Measurements from ENCODE around the gene NOD1. TPM values are rescaled to one million over a fixed set of nuclear protein-coding genes. Genes with fewer than 3 reads are reported as not detected.

Gene NOD1
- total RNA-seq, 2 experiments from 2014 or later: 9.2 to 11.8 TPM

- POLR2A ChIA-PET: no interaction called here
Observed at GRCh38 chr7:30472784-30473775, 5.5 kb downstream of the NOD1 start.

GRCh38 chr7:30472081-30472783, 6.4 kb downstream of the NOD1 start:
- POLR2A ChIA-PET: no interaction called here
- CTCF ChIA-PET: interaction anchor here (0.6 kb wide), 1 partner anchor 124 kb away, joined by 5 read pairs; no protein-coding TSS in a partner anchor

More at GRCh38 chr7:30472784-30473775, 5.5 kb downstream of the NOD1 start:
- CTCF ChIA-PET: no interaction called here

- ChIA-PET CTCF (no interaction called here), POLR2A (no interaction called here)
Observed at GRCh38 chr7:30471205-30471604, 7.4 kb downstream of the NOD1 start.

- POLR2A ChIA-PET: no interaction called here
- CTCF ChIA-PET: no interaction called here
Observed at GRCh38 chr7:30470771-30471170, 7.8 kb downstream of the NOD1 start.

GRCh38 chr7:30470163-30470770, 8.3 kb downstream of the NOD1 start:
- ChIA-PET POLR2A (no interaction called here), CTCF (no interaction called here)

GRCh38 chr7:30469303-30469702, 9.3 kb downstream of the NOD1 start:
- CTCF ChIA-PET: interaction anchor here (0.9 to 1.1 kb wide), 2 partner anchors 9 to 22 kb away, joined by 3 read pairs; partner anchors contain the start of gene NOD1
- POLR2A ChIA-PET: no interaction called here

GRCh38 chr7:30468791-30469190, 9.8 kb downstream of the NOD1 start:
- POLR2A ChIA-PET: no interaction called here
- CTCF ChIA-PET: interaction anchor here (0.9 to 1.1 kb wide), 2 partner anchors 9 to 22 kb away, joined by 3 read pairs; partner anchors contain the start of gene NOD1

- POLR2A ChIA-PET: no interaction called here
- CTCF ChIA-PET: no interaction called here
Observed at GRCh38 chr7:30468041-30468440, 10.5 kb downstream of the NOD1 start.

GRCh38 chr7:30467271-30467670, 11.3 kb downstream of the NOD1 start:
- ChIA-PET CTCF (no interaction called here), POLR2A (no interaction called here)

- ChIA-PET POLR2A (no interaction called here), CTCF (interaction anchor here (1.0 to 1.7 kb wide), 2 partner anchors 12 to 98 kb away, joined by 3 read pairs; no protein-coding TSS in a partner anchor)
Observed at GRCh38 chr7:30466266-30466665, 12.3 kb downstream of the NOD1 start.

- ChIA-PET CTCF (interaction anchor here (1.0 to 1.7 kb wide), 3 partner anchors 12 to 99 kb away, joined by 3 read pairs; no protein-coding TSS in a partner anchor), POLR2A (no interaction called here)
Observed at GRCh38 chr7:30465811-30466180, 12.8 kb downstream of the NOD1 start.

- CTCF ChIA-PET: interaction anchor here (1.0 to 1.7 kb wide), 3 partner anchors 13 to 99 kb away, joined by 3 read pairs; no protein-coding TSS in a partner anchor
- POLR2A ChIA-PET: interaction anchor here (0.8 kb wide), 1 partner anchor 39 kb away, joined by 3 read pairs; no protein-coding TSS in a partner anchor
Observed at GRCh38 chr7:30465046-30465810, 13.4 kb downstream of the NOD1 start.

GRCh38 chr7:30464231-30464671, 14.3 kb downstream of the NOD1 start:
- ChIA-PET POLR2A (no interaction called here), CTCF (no interaction called here)

GRCh38 chr7:30463405-30464145, 15.0 kb downstream of the NOD1 start:
- POLR2A ChIA-PET: no interaction called here
- CTCF ChIA-PET: no interaction called here

- CTCF ChIA-PET: no interaction called here
Observed at GRCh38 chr7:30462179-30462578, 16.4 kb downstream of the NOD1 start.

GRCh38 chr7:30460246-30460633, 18.3 kb downstream of the NOD1 start:
- POLR2A ChIA-PET: no interaction called here
- CTCF ChIA-PET: no interaction called here

More at GRCh38 chr7:30462179-30462578, 16.4 kb downstream of the NOD1 start:
- POLR2A ChIA-PET: no interaction called here

GRCh38 chr7:30459591-30460245, 18.9 kb downstream of the NOD1 start:
- ChIA-PET CTCF (interaction anchor here (1.1 kb wide), 1 partner anchor 16 kb away, joined by 3 read pairs; no protein-coding TSS in a partner anchor), POLR2A (no interaction called here)

GRCh38 chr7:30458311-30458710, 20.3 kb downstream of the NOD1 start:
- ChIA-PET CTCF (no interaction called here), POLR2A (no interaction called here)

Measured in activated CD8-positive, alpha-beta memory T cell treated with anti-CD3 and anti-CD28 coated beads for 36 hours (primary cell).